DND-41 (cell line): ENCODE data around the gene USP22.

ENCODE experiments used
- ATAC-seq: fragments of 200-7000 bp; cut with Tn5 transposase; 3 replicates; pipeline ENCODE4 v1.9.1; 2021; ENCODE audit warnings: low read depth; ENCODE audit not compliant: insufficient read depth
- DNase-seq: peaks from one replicate; pipeline ENCODE4 v3.0.0-alpha.2; 2020
- H2AFZ ChIP-seq: 2 replicates; pipeline ENCODE4 v1.6.0; 2012; ENCODE audit warnings: low read depth, low read length
- H3K27ac ChIP-seq: 2 replicates; pipeline ENCODE4 v1.5.1; 2012; ENCODE audit warnings: low read length, inconsistent platforms
- H3K27me3 ChIP-seq: fragments of 200-600 bp; sonication (generic); 2 replicates; pipeline ENCODE4 v1.6.0; 2012; ENCODE audit warnings: low read length, mild to moderate bottlenecking, inconsistent platforms; ENCODE audit not compliant: insufficient read depth, poor library complexity
- H3K36me3 ChIP-seq: 2 replicates; pipeline ENCODE4 v1.5.1; 2012; ENCODE audit warnings: low read length, inconsistent platforms; ENCODE audit not compliant: insufficient read depth
- H3K4me1 ChIP-seq: 2 replicates; pipeline ENCODE4 v1.5.1; 2012; ENCODE audit warnings: mild to moderate bottlenecking, low read length; ENCODE audit not compliant: insufficient read depth
- H3K4me2 ChIP-seq: 2 replicates; pipeline ENCODE4 v1.6.0; 2012; ENCODE audit warnings: mild to moderate bottlenecking, moderate library complexity, low read length, inconsistent platforms; ENCODE audit not compliant: insufficient read depth
- H3K4me3 ChIP-seq, 2 experiments: fragments of 200-600 bp in 1 of 2; shearing (Covaris generic) in 1 of 2; 2 replicates each; pipeline ENCODE4 v1.5.1; 2012 to 2016; ENCODE audit warnings: inconsistent platforms in 2 of 2, low read length in 2 of 2, mild to moderate bottlenecking in 2 of 2, low read depth in 1 of 2, moderate library complexity in 1 of 2
- H3K79me2 ChIP-seq: 2 replicates; pipeline ENCODE4 v1.6.0; 2012; ENCODE audit warnings: low read length, inconsistent platforms; ENCODE audit not compliant: insufficient read depth
- H3K9ac ChIP-seq: 2 replicates; pipeline ENCODE4 v1.6.0; 2012; ENCODE audit warnings: low read depth, mild to moderate bottlenecking, inconsistent platforms, low read length, moderate library complexity
- H3K9me3 ChIP-seq: 2 replicates; pipeline ENCODE4 v1.5.1; 2012; ENCODE audit warnings: low read length, moderate library complexity, mild to moderate bottlenecking, inconsistent platforms; ENCODE audit not compliant: insufficient read depth, severe bottlenecking
- H4K20me1 ChIP-seq: 2 replicates; pipeline ENCODE4 v1.6.0; 2012; ENCODE audit warnings: low read length; ENCODE audit not compliant: insufficient read depth
- CTCF ChIP-seq: IDR thresholded peaks from 2 replicates; pipeline ENCODE4 v1.5.1; 2012; ENCODE audit warnings: borderline replicate concordance, low read length, moderate library complexity, mild to moderate bottlenecking; ENCODE audit not compliant: poor library complexity, severe bottlenecking; ENCODE audit errors: extremely low read depth
- EZH2 ChIP-seq: IDR thresholded peaks from 3 replicates; pipeline ENCODE4 v1.6.1; 2012; ENCODE audit warnings: borderline replicate concordance, low read depth, mild to moderate bottlenecking, moderate library complexity, low read length, inconsistent platforms; ENCODE audit not compliant: severe bottlenecking

USP22 gene

GRCh38 chr17:21017256-21017655, 25.6 kb downstream of the USP22 start:
- Histone ChIP-seq H3K4me1 (no peaks in the 10 kb centered on the region), H3K9ac (no peak overlapping the region), H4K20me1 (peaks cover 97% of the 10 kb centered on the region), H3K4me3 (no peak overlapping the region), H3K79me2 (peaks cover 98% of the 10 kb centered on the region), H2AFZ (no peak overlapping the region), H3K9me3 (no peaks in the 10 kb centered on the region), H3K27me3 (no peaks in the 10 kb centered on the region), H3K27ac (no peak overlapping the region), H3K4me2 (no peak overlapping the region), H3K36me3 (peaks cover 95% of the 10 kb centered on the region)
- DNase-seq (no peak), ATAC-seq (no peak)
- TF ChIP-seq EZH2: no peak
- TF ChIP-seq CTCF: no peak

- Histone ChIP-seq H3K4me2 (no peak overlapping the region), H3K79me2 (peaks cover 98% of the 10 kb centered on the region), H3K27ac (no peak overlapping the region), H3K36me3 (peaks cover 99% of the 10 kb centered on the region), H3K9ac (no peak overlapping the region), H2AFZ (no peak overlapping the region), H3K9me3 (no peaks in the 10 kb centered on the region), H3K4me3 (no peak overlapping the region), H4K20me1 (peaks cover 98% of the 10 kb centered on the region), H3K27me3 (no peaks in the 10 kb centered on the region), H3K4me1 (no peaks in the 10 kb centered on the region)
- TF ChIP-seq CTCF (no peak), EZH2 (no peak)
- ATAC-seq (no peak), DNase-seq (no peak)
Observed at GRCh38 chr17:21016826-21017225, 26.0 kb downstream of the USP22 start.

GRCh38 chr17:21015564-21015963, 27.2 kb downstream of the USP22 start:
- Histone ChIP-seq H3K9ac (no peak overlapping the region), H3K4me3 (no peak overlapping the region), H2AFZ (no peak overlapping the region), H3K27ac (no peak overlapping the region), H3K79me2 (peaks cover 97% of the 10 kb centered on the region), H3K36me3 (peaks cover 99% of the 10 kb centered on the region), H3K27me3 (no peaks in the 10 kb centered on the region), H3K4me2 (no peak overlapping the region), H4K20me1 (peaks cover 96% of the 10 kb centered on the region), H3K9me3 (no peaks in the 10 kb centered on the region), H3K4me1 (no peaks in the 10 kb centered on the region)
- TF ChIP-seq EZH2 (no peak), CTCF (no peak)
- DNase-seq (no peak), ATAC-seq (no peak)

GRCh38 chr17:21014498-21014897, 28.3 kb downstream of the USP22 start:
- H3K27ac ChIP-seq: no peak overlapping the region
- H2AFZ ChIP-seq: no peak overlapping the region
- peaks cover 99% of the 10 kb centered on the region for H3K36me3 ChIP-seq
- ATAC-seq: no peak
- no peak overlapping the region for H3K4me2 ChIP-seq
- peaks cover 92% of the 10 kb centered on the region for H3K79me2 ChIP-seq
- no peak overlapping the region for H3K4me3 ChIP-seq
- no peaks in the 10 kb centered on the region for H3K27me3 ChIP-seq
- TF ChIP-seq CTCF: no peak
- no peak for TF ChIP-seq EZH2
- no peaks in the 10 kb centered on the region for H3K4me1 ChIP-seq
- DNase-seq: no peak
- no peaks in the 10 kb centered on the region for H3K9me3 ChIP-seq
- H3K9ac ChIP-seq: no peak overlapping the region
- H4K20me1 ChIP-seq: peaks cover 93% of the 10 kb centered on the region
